Subcutaneous abdominal adipose tissue (tissue), 5 donors: ENCODE results near the gene SHPK.
"Not testable (repeated sequence)": the region's sequence is repeated elsewhere in the genome, so short reads cannot be mapped to it uniquely, and the experiment has no call there.

Source experiments
- H3K27ac ChIP-seq: one replicate; pipeline ENCODE4 v1.7.0; 2013; ENCODE audit warnings: low read depth, mild to moderate bottlenecking, inconsistent platforms, low read length, moderate library complexity
- H3K27me3 ChIP-seq, 5 donors: one replicate each; pipeline ENCODE4 v1.7.0; 2013; ENCODE audit warnings: low read length in 5 of 5, inconsistent platforms in 1 of 5; ENCODE audit not compliant: control insufficient read depth in 5 of 5, insufficient read depth in 4 of 5
- H3K36me3 ChIP-seq, 5 donors: one replicate each; pipeline ENCODE4 v1.7.0; 2013; ENCODE audit warnings: low read length in 5 of 5; ENCODE audit not compliant: control insufficient read depth in 5 of 5, insufficient read depth in 5 of 5
- H3K4me1 ChIP-seq, 5 donors: one replicate each; pipeline ENCODE4 v1.7.0; 2013; ENCODE audit warnings: low read length in 5 of 5, mild to moderate bottlenecking in 3 of 5, moderate library complexity in 1 of 5; ENCODE audit not compliant: control insufficient read depth in 5 of 5, insufficient read depth in 5 of 5
- H3K4me3 ChIP-seq, 5 donors: one replicate each; pipeline ENCODE4 v1.7.0; 2013; ENCODE audit warnings: low read length in 5 of 5, low read depth in 1 of 5
- H3K9ac ChIP-seq, 5 donors: one replicate each; pipeline ENCODE4 v1.7.0; 2013; ENCODE audit warnings: low read length in 5 of 5, mild to moderate bottlenecking in 4 of 5, moderate library complexity in 3 of 5
- H3K9me3 ChIP-seq, 5 donors: one replicate each; pipeline ENCODE4 v1.7.0; 2013; ENCODE audit warnings: low read length in 5 of 5; ENCODE audit not compliant: control insufficient read depth in 5 of 5
- donor health status: healthy.
- donor health status: healthy.
- donor health status: healthy.
- donor health status: healthy.
- donor health status: healthy.

SHPK gene

GRCh38 chr17:3593384-3593783 is 42.7 kb downstream of the SHPK start:
- peaks cover 0 to 60% (median 39%) of the 10 kb centered on the region in 5 donors for H3K36me3 ChIP-seq

DNA sequence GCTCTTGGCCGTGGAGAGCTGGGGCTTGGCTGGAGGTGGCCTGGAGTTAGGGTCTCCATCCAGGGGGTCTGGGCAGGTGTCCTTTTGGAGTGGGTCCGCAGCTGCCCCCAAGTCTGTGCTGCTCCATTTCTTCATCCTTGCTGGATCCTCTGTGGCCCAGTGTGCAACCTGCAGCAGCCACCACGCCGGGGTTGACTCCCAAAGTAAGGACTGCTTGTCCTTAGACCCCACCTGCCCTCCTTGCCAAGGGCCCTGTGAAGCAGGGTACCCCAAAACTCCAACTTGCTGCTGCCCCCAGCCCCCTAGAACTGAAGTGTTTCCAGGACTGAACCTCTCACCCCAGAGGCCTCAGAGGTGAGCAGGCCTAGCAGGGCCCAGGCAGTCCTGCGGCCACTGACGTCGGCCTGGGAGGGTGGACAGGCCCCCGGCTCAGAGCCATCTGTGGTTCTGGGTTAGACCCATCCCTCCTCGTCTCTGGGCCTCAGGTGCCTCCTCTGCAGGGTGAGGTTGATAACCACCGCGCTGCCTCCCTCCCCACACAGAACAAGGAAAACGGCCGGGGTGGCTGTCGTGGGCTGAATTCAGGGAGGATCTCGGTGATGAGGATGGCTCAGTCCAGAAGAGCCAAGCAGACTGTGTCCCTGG is 43.7 kb downstream of the SHPK start:
- Histone ChIP-seq H3K36me3 (peaks cover 0 to 67% (median 47%) of the 10 kb centered on the region in 5 donors), H3K9me3 (no peaks in the 10 kb centered on the region), H3K9ac (no peak overlapping the region), H3K27ac (no peak overlapping the region), H3K27me3 (no peaks in the 10 kb centered on the region), H3K4me3 (no peak overlapping the region), H3K4me1 (peaks cover 0 to 23% (median 7%) of the 10 kb centered on the region in 5 donors)

More at GRCh38 chr17:3593384-3593783, 42.7 kb downstream of the SHPK start:
- Histone ChIP-seq H3K4me3 (no peak overlapping the region), H3K27me3 (no peaks in the 10 kb centered on the region), H3K4me1 (peaks cover 0 to 23% (median 7%) of the 10 kb centered on the region in 5 donors), H3K9ac (no peak overlapping the region), H3K9me3 (no peaks in the 10 kb centered on the region), H3K27ac (no peak overlapping the region)

DNA sequence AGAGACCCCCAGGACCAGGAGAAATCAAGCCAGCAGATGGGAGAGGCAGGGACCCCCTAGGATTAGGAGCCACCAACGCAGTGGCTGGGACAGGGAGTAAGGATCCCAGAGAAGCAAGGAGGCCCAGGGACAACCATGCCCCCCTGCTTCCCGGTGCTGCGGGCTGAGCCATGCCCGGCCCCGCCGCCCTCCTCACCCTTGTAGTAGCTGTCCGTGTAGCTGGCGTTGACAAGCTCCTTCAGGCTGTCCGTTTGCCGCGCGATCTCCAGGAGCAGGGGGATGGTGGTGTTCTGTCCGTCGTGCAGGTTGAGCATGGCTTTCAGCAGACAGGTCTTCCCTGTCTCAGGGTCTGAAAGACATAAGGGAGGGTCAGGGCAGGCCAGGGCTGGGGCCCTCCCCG is 45.3 kb downstream of the SHPK start:
- no peaks in the 10 kb centered on the region for H3K9me3 ChIP-seq
- no peak overlapping the region for H3K9ac ChIP-seq
- no peaks in the 10 kb centered on the region for H3K27me3 ChIP-seq
- peaks cover 0 to 21% (median 7%) of the 10 kb centered on the region in 5 donors for H3K4me1 ChIP-seq
- H3K36me3 ChIP-seq, result peaks cover 0 to 73% (median 58%) of the 10 kb centered on the region in 5 donors
- no peak overlapping the region for H3K4me3 ChIP-seq
- no peak overlapping the region for H3K27ac ChIP-seq

DNA sequence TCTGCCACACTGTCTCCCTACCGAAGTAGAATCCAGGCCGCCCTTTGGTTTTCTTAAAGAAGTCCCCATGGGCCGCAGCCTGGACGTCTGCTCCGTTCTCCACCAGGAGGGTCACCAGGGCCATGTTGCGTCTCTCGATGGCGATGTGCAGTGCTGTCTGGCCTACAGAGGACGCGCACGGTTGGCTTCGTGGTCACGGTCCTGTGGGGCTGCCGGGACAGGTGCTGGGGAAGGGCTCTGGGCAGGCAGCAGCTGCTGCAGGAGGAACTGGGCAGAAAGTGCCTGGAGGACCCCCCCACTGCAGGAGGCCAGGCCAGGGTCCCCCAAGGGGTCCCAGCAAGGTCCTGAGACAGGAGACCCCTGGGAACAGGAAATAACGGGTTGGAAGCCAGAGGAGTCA is 45.8 kb downstream of the SHPK start:
- no peak overlapping the region for H3K27ac ChIP-seq
- H3K4me1 ChIP-seq, result peaks cover 0 to 16% (median 7%) of the 10 kb centered on the region in 5 donors
- no peaks in the 10 kb centered on the region for H3K27me3 ChIP-seq
- H3K4me3 ChIP-seq, result no peak overlapping the region
- no peak overlapping the region for H3K9ac ChIP-seq
- H3K9me3 ChIP-seq, result no peaks in the 10 kb centered on the region
- H3K36me3 ChIP-seq, result peaks cover 0 to 74% (median 61%) of the 10 kb centered on the region in 5 donors

DNA sequence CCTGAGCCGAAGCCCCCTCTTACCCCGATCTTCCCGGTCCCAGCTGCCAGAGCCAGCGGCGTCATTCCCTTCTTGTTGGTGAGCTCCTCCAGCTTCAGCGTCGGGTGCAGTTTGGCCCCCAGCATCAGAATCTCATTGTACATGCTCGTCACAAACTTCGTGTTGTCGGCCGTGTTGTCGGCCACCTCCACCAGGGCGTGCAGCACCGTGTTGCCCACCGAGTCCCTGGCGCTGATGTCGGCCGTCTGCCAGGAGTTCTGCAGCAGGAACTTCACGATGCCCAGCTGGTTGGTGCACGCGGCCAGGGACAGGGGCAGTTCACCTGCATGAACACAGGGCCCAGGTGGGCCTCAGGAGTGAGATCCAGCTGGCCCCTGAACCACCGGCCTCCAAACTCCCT is 46.3 kb downstream of the SHPK start:
- H3K4me1 ChIP-seq, result peaks cover 0 to 12% (median 4%) of the 10 kb centered on the region in 5 donors
- H3K4me3 ChIP-seq, result no peak overlapping the region
- H3K9ac ChIP-seq, result no peak overlapping the region
- H3K27ac ChIP-seq, result no peak overlapping the region
- no peaks in the 10 kb centered on the region for H3K27me3 ChIP-seq
- no peaks in the 10 kb centered on the region for H3K9me3 ChIP-seq
- H3K36me3 ChIP-seq, result peaks cover 0 to 75% (median 63%) of the 10 kb centered on the region in 5 donors

- Histone ChIP-seq H3K27me3 (no peaks in the 10 kb centered on the region), H3K4me1 (no peaks in the 10 kb centered on the region), H3K4me3 (no peak overlapping the region), H3K9ac (no peak overlapping the region), H3K27ac (no peak overlapping the region), H3K9me3 (no peaks in the 10 kb centered on the region), H3K36me3 (peaks cover 0 to 73% (median 59%) of the 10 kb centered on the region in 5 donors)
These were observed 50.2 kb downstream of the SHPK start for GRCh38 chr17:3585826-3586225.

GRCh38 chr17:3583456-3583855 is 52.6 kb downstream of the SHPK start:
- no peak overlapping the region for H3K27ac ChIP-seq
- no peak overlapping the region for H3K4me3 ChIP-seq
- no peak overlapping the region for H3K9ac ChIP-seq
- H3K27me3 ChIP-seq, result no peaks in the 10 kb centered on the region
- no peaks in the 10 kb centered on the region for H3K9me3 ChIP-seq
- H3K4me1 ChIP-seq, result peaks cover 0 to 4% (median 0%) of the 10 kb centered on the region in 5 donors
- H3K36me3 ChIP-seq, result peaks cover 3 to 63% (median 45%) of the 10 kb centered on the region in 5 donors

DNA sequence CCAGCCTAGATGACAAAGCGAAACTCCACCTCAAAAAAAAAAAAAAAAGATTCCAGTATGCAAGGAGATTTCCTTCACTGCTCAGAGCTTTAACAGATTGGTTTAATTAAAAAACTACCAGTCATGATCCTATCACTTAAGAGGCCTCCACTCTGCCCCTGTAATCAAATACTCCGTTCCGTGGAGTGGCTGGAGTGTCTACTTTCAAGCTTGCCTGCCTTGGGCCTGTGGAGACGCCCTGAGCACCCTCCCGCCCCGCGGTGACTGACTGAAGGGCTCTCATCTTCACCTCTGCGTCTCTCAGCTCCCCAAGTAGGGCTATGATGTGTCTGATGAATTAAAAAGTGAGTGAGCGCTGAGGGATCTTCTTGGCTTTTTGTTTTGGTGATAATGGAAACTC is 53.1 kb downstream of the SHPK start:
- Histone ChIP-seq H3K27ac (no peak overlapping the region), H3K36me3 (peaks cover 4 to 59% (median 41%) of the 10 kb centered on the region in 5 donors), H3K4me1 (peaks cover 0 to 4% (median 0%) of the 10 kb centered on the region in 5 donors)

GRCh38 chr17:3578667-3579066 is 57.4 kb downstream of the SHPK start:
- H3K27ac ChIP-seq, H3K4me1 ChIP-seq, H3K9ac ChIP-seq, H3K27me3 ChIP-seq, H3K9me3 ChIP-seq, H3K4me3 ChIP-seq: not testable (repeated sequence)
- H3K36me3 ChIP-seq, result peaks cover 4 to 41% (median 32%) of the 10 kb centered on the region in 5 donors

More for the DNA sequence above, 53.1 kb downstream of the SHPK start:
- H3K27me3 ChIP-seq, result no peaks in the 10 kb centered on the region
- H3K4me3 ChIP-seq, result no peak overlapping the region
- H3K9me3 ChIP-seq, result no peaks in the 10 kb centered on the region
- no peak overlapping the region for H3K9ac ChIP-seq

DNA sequence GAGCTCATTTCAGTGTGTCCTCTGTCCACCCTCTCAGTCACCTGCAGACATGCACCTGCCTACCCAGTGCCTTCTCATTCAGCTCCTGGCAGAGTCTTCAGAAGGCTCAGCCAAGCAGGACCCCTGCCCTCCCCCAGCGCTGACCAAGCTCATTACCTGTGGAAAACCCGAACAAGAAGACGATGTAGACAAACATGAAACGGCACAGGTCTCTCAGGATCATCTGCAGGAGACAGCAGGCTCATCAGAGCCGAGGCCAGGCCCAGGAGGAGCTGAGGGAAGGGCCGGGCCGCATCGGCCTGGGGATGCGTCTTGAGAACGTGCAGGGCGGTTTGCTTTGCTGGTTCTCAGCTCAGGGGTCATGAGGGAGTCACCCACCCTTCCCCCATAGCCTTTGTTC is 59.1 kb downstream of the SHPK start:
- Histone ChIP-seq H3K27me3 (no peaks in the 10 kb centered on the region), H3K9me3 (no peaks in the 10 kb centered on the region), H3K36me3 (peaks cover 4 to 44% (median 32%) of the 10 kb centered on the region in 5 donors), H3K4me1 (peaks cover 0 to 4% (median 0%) of the 10 kb centered on the region in 5 donors), H3K27ac (no peak overlapping the region), H3K9ac (no peak overlapping the region), H3K4me3 (no peak overlapping the region)
